Osteoblast (primary cell): ENCODE measurements around the gene C11orf68. TPM values are rescaled to one million over a fixed set of nuclear protein-coding genes. Genes with fewer than 3 reads are reported as not detected.

ENCODE experiments used
- DNase-seq: peaks from one replicate; pipeline ENCODE4 v3.0.0; 2011; ENCODE audit warnings: low spot score, mixed read lengths; ENCODE audit not compliant: insufficient read length; ENCODE audit errors: missing footprints
- H2AFZ ChIP-seq: 2 replicates; pipeline ENCODE4 v1.6.0; 2011; ENCODE audit warnings: mild to moderate bottlenecking, low read length
- H3K27ac ChIP-seq: 2 replicates; pipeline ENCODE4 v1.5.1; 2011; ENCODE audit warnings: mild to moderate bottlenecking, low read depth, low read length, moderate library complexity
- H3K27me3 ChIP-seq: 2 replicates; pipeline ENCODE4 v1.6.0; 2012; ENCODE audit warnings: mild to moderate bottlenecking, control low read depth, inconsistent platforms, low read length, moderate library complexity; ENCODE audit not compliant: insufficient read depth
- H3K36me3 ChIP-seq: 2 replicates; pipeline ENCODE4 v1.5.1; 2011; ENCODE audit warnings: mild to moderate bottlenecking, low read length, control low read depth, moderate library complexity; ENCODE audit not compliant: insufficient read depth
- H3K4me1 ChIP-seq: 2 replicates; pipeline ENCODE4 v1.5.1; 2011; ENCODE audit warnings: mild to moderate bottlenecking, low read length, control low read depth, moderate library complexity; ENCODE audit not compliant: insufficient read depth
- H3K4me2 ChIP-seq: 2 replicates; pipeline ENCODE4 v1.6.0; 2011; ENCODE audit warnings: mild to moderate bottlenecking, low read length; ENCODE audit not compliant: insufficient read depth
- H3K4me3 ChIP-seq: fragments of 200-600 bp; sonication (generic); 3 replicates; pipeline ENCODE4 v1.5.1; 2012; ENCODE audit warnings: mild to moderate bottlenecking, low read length, inconsistent platforms; ENCODE audit not compliant: insufficient read depth
- H3K79me2 ChIP-seq: 2 replicates; pipeline ENCODE4 v1.6.0; 2012; ENCODE audit warnings: mild to moderate bottlenecking, low read length, control low read depth, inconsistent platforms; ENCODE audit not compliant: insufficient read depth
- H3K9me3 ChIP-seq: 2 replicates; pipeline ENCODE4 v1.5.1; 2011; ENCODE audit warnings: low read depth, low read length, control low read depth
- H4K20me1 ChIP-seq: 2 replicates; pipeline ENCODE4 v1.6.0; 2012; ENCODE audit warnings: mild to moderate bottlenecking, low read length, control low read depth; ENCODE audit not compliant: insufficient read depth
- CTCF ChIP-seq: IDR thresholded peaks from 2 replicates; pipeline ENCODE4 v1.5.1; 2011; ENCODE audit warnings: mild to moderate bottlenecking, low read depth, low read length, moderate library complexity; ENCODE audit errors: extremely low read depth
- total RNA-seq: library from RNA; depleted of rRNA; stranded (reverse); fragments of >200 nt; gene quantifications from 2 replicates; pipeline ENCODE4 v1.2.3, GENCODE V29; 2012

The C11orf68 gene
- total RNA-seq, 1 donor = 32.9 TPM

- Histone ChIP-seq H3K36me3 (peaks cover 47% of the 10 kb centered on the region), H3K4me2 (no peak overlapping the region), H3K79me2 (peaks cover 41% of the 10 kb centered on the region), H3K4me3 (no peak overlapping the region), H4K20me1 (peaks cover 21% of the 10 kb centered on the region), H3K9me3 (no peaks in the 10 kb centered on the region), H3K4me1 (peaks cover 20% of the 10 kb centered on the region), H3K27me3 (no peaks in the 10 kb centered on the region), H3K27ac (no peak overlapping the region), H2AFZ (no peak overlapping the region)
- peak; percentile 73 for DNase-seq
- no peak for TF ChIP-seq CTCF
Observed at GRCh38 chr11:65883786-65884715, 34.8 kb downstream of the C11orf68 start.

- no peaks in the 10 kb centered on the region for H3K9me3 ChIP-seq
- no peak overlapping the region for H3K4me2 ChIP-seq
- peaks cover 21% of the 10 kb centered on the region for H4K20me1 ChIP-seq
- no peak for DNase-seq
- TF ChIP-seq CTCF = no peak
- H3K79me2 ChIP-seq = peaks cover 41% of the 10 kb centered on the region
- H3K27me3 ChIP-seq = no peaks in the 10 kb centered on the region
- H3K27ac ChIP-seq = no peak overlapping the region
- H3K4me3 ChIP-seq = no peak overlapping the region
- peaks cover 47% of the 10 kb centered on the region for H3K36me3 ChIP-seq
- H2AFZ ChIP-seq = no peak overlapping the region
- H3K4me1 ChIP-seq = peaks cover 14% of the 10 kb centered on the region
Observed at GRCh38 chr11:65883058-65883761, 35.7 kb downstream of the C11orf68 start.

- no peak for TF ChIP-seq CTCF
- H3K4me1 ChIP-seq = peaks cover 10% of the 10 kb centered on the region
- no peak overlapping the region for H3K4me3 ChIP-seq
- no peaks in the 10 kb centered on the region for H3K9me3 ChIP-seq
- peaks cover 37% of the 10 kb centered on the region for H3K79me2 ChIP-seq
- no peak overlapping the region for H2AFZ ChIP-seq
- peaks cover 47% of the 10 kb centered on the region for H3K36me3 ChIP-seq
- peaks cover 21% of the 10 kb centered on the region for H4K20me1 ChIP-seq
- no peak overlapping the region for H3K4me2 ChIP-seq
- H3K27me3 ChIP-seq = no peaks in the 10 kb centered on the region
- H3K27ac ChIP-seq = no peak overlapping the region
- peak; percentile 73 for DNase-seq
Observed at GRCh38 chr11:65882120-65883057, 36.5 kb downstream of the C11orf68 start.
